Measurements from ENCODE around the gene GAMT. TPM values are rescaled to one million over a fixed set of nuclear protein-coding genes. Genes with fewer than 3 reads are reported as not detected.

The GAMT gene
- total RNA-seq, 2 experiments from 2014 or later, result 27.8 to 29.5 TPM

GRCh38 chr19:1356508-1356865, 44.9 kb downstream of the GAMT start:
- POLR2A ChIA-PET, result interaction anchor here (1.0 kb wide), 1 partner anchor 9 kb away, joined by 3 read pairs; no protein-coding TSS in a partner anchor
- Mint-ChIP-seq H3K4me1 (ENCODE audit: low read depth) (peaks cover 13% of the 10 kb centered on the region), H3K36me3 (ENCODE audit: low read depth) (peaks cover 32% of the 10 kb centered on the region), H3K9me3 (no peaks in the 10 kb centered on the region), H3K4me3 (peak overlapping the region; percentile 80), H3K27me3 (no peaks in the 10 kb centered on the region), H3K27ac (no peak overlapping the region)
- ATAC-seq, result no peak
- intact Hi-C loops (cut with micrococcal nuclease), result no loop called here
- CTCF ChIA-PET, result interaction anchor here (1.7 kb wide), 1 partner anchor 26 kb away, joined by 4 read pairs; no protein-coding TSS in a partner anchor
- TF ChIP-seq CTCF (IDR thresholded peaks at IDR 0.05), result no peak
- DNase-seq, result no peak

GRCh38 chr19:1355568-1356507, 45.5 kb downstream of the GAMT start:
- Mint-ChIP-seq H3K27ac (peak overlapping the region; percentile 71), H3K36me3 (ENCODE audit: low read depth) (peaks cover 28% of the 10 kb centered on the region), H3K9me3 (no peaks in the 10 kb centered on the region), H3K4me1 (ENCODE audit: low read depth) (peaks cover 13% of the 10 kb centered on the region), H3K27me3 (no peaks in the 10 kb centered on the region), H3K4me3 (peak overlapping the region; percentile 80)
- intact Hi-C loops (cut with micrococcal nuclease), result no loop called here
- TF ChIP-seq CTCF (IDR thresholded peaks at IDR 0.05), result no peak
- ATAC-seq (no peak), DNase-seq (peak; percentile 26)
- ChIA-PET CTCF (interaction anchor here (1.7 kb wide), 1 partner anchor 27 kb away, joined by 4 read pairs; no protein-coding TSS in a partner anchor), POLR2A (interaction anchor here (1.0 kb wide), 1 partner anchor 9 kb away, joined by 3 read pairs; no protein-coding TSS in a partner anchor)

- H3K27me3 Mint-ChIP-seq, result no peaks in the 10 kb centered on the region
- no peaks in the 10 kb centered on the region for H3K9me3 Mint-ChIP-seq
- peaks cover 13% of the 10 kb centered on the region for H3K4me1 Mint-ChIP-seq (ENCODE audit: low read depth)
- H3K4me3 Mint-ChIP-seq, result peak overlapping the region; percentile 80
- TF ChIP-seq CTCF (IDR thresholded peaks at IDR 0.05), result no peak
- DNase-seq (no peak), ATAC-seq (peak; percentile 66)
- H3K27ac Mint-ChIP-seq, result no peak overlapping the region
- intact Hi-C loops (cut with micrococcal nuclease), result no loop called here
- POLR2A ChIA-PET, result interaction anchor here (0.6 to 1.0 kb wide), 3 partner anchors 28 to 77 kb away, joined by 3 to 5 read pairs (median 3); no protein-coding TSS in a partner anchor
- CTCF ChIA-PET, result interaction anchor here (1.3 to 1.7 kb wide), 2 partner anchors 28 to 39 kb away, joined by 3 to 4 read pairs; no protein-coding TSS in a partner anchor
- H3K36me3 Mint-ChIP-seq (ENCODE audit: low read depth), result peaks cover 27% of the 10 kb centered on the region
These were observed 46.3 kb downstream of the GAMT start for GRCh38 chr19:1354970-1355567.

DNA sequence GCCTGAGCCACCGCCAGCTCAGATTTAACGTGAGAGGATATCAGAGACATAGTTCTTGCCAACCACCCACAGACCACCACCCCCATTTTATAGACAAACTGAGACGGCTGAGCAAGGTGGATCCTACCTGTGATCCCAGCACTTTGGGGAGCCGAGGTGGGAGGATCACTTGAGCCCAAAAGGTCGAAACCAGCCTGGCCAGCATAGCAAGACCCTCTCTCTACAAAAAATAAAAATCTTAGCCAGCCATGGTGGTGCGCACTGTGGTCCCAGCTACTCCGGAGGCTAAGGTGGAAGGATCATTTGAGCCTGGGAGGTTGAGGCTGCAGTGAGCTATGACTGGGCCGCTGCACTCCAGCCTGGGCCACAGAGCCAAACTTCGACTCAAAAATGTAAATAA, 48.2 kb downstream of the GAMT start:
- intact Hi-C loops (cut with micrococcal nuclease), result no loop called here
- DNase-seq, result no peak
- POLR2A ChIA-PET, result no interaction called here
- no peak for TF ChIP-seq CTCF (IDR thresholded peaks at IDR 0.05)
- Mint-ChIP-seq H3K36me3 (ENCODE audit: low read depth) (peaks cover 13% of the 10 kb centered on the region), H3K9me3 (no peaks in the 10 kb centered on the region), H3K4me1 (ENCODE audit: low read depth) (peaks cover 13% of the 10 kb centered on the region), H3K4me3 (peak overlapping the region; percentile 32), H3K27ac (no peak overlapping the region), H3K27me3 (no peaks in the 10 kb centered on the region)
- no peak for ATAC-seq
- CTCF ChIA-PET, result interaction anchor here (1.2 kb wide), 1 partner anchor 75 kb away, joined by 3 read pairs; no protein-coding TSS in a partner anchor

Data from activated CD8-positive, alpha-beta T cell treated with anti-CD3 and anti-CD28 coated beads for 36 hours (primary cell).